Upper lobe of left lung (tissue), 6 donors: ENCODE measurements around the gene OSR1. TPM values are rescaled to one million over a fixed set of nuclear protein-coding genes. Genes with fewer than 3 reads are reported as not detected.

ENCODE experiments used
- ATAC-seq, 2 donors: fragments of 200-7000 bp; cut with Tn5 transposase; one replicate each; pipeline ENCODE4 v1.9.1; 2022; ENCODE audit warnings: mild to moderate bottlenecking in 2 of 2, moderate library complexity in 2 of 2; ENCODE audit not compliant: low FRiP score in 2 of 2
- DNase-seq, 2 donors: peaks; one replicate each; pipeline ENCODE4 v3.0.0-alpha.2; 2019 to 2020
- H3K27ac ChIP-seq, 4 donors: fragments of 200-600 bp; sonication (generic); one replicate each; pipeline ENCODE4 v1.5.1; 2016 to 2019
- H3K27me3 ChIP-seq, 4 donors: fragments of 200-600 bp; sonication (generic); one replicate each; pipeline ENCODE4 v1.5.1; 2017 to 2019
- H3K36me3 ChIP-seq, 4 donors: fragments of 200-600 bp; sonication (generic); one replicate each; pipeline ENCODE4 v1.5.1; 2016 to 2019
- H3K4me1 ChIP-seq, 4 donors: fragments of 200-600 bp; sonication (generic); one replicate each; pipeline ENCODE4 v1.5.1; 2018 to 2019
- H3K4me3 ChIP-seq, 4 donors: fragments of 200-600 bp; sonication (generic); one replicate each; pipeline ENCODE4 v1.5.1; 2017 to 2019; ENCODE audit warnings: mild to moderate bottlenecking in 2 of 4, moderate library complexity in 1 of 4
- H3K9me3 ChIP-seq, 4 donors: fragments of 200-600 bp; sonication (generic); one replicate each; pipeline ENCODE4 v1.5.1; 2018 to 2019
- EP300 ChIP-seq, 4 donors: sonication (generic); formaldehyde crosslinking; IDR thresholded peaks; one replicate each; pipeline ENCODE4 v1.5.1; 2017; ENCODE audit warnings: antibody characterized with exemption in 4 of 4, control low read depth in 2 of 4
- POLR2A ChIP-seq, 4 donors: fragments of 450-650 bp; IDR thresholded peaks; one replicate each; pipeline ENCODE4 v1.5.1; 2016 to 2017; ENCODE audit warnings: antibody characterized with exemption in 4 of 4, mild to moderate bottlenecking in 2 of 4
- POLR2AphosphoS5 ChIP-seq, 2 donors: sonication (generic); formaldehyde crosslinking; IDR thresholded peaks; one replicate each; pipeline ENCODE4 v1.5.1; 2017; ENCODE audit warnings: antibody characterized with exemption in 2 of 2
- WGBS, 2 donors: methylation state at CpG; one replicate each; pipeline ENCODE4 v1.1.5; 2017 to 2018; 5-methylcytosine and 5-hydroxymethylcytosine counted together
- small RNA-seq, 4 donors: library from RNA; depleted of rRNA; stranded (forward); fragments of <200 nt; gene quantifications; one replicate each; pipeline ENCODE3, GENCODE V24; 2016
- total RNA-seq, 6 donors: library from RNA; depleted of rRNA in 4 of 6; stranded (reverse); fragments of >200 nt in 4 of 6; gene quantifications; one replicate each; pipeline versions ENCODE4 v1.1.0 to v1.2.1, GENCODE V29; 2016 to 2021
- TF ChIP-seq, protein P1 (sequence below), 6 experiments: fragments of 450-650 bp in 4 of 6; fragments of 200-600 bp in 2 of 6; sonication (generic) in 2 of 6; IDR thresholded peaks; one replicate each; pipeline ENCODE4 v1.5.1; 2016 to 2019; ENCODE audit warnings: antibody characterized with exemption in 6 of 6
- donor health status: DM: no; HTN: no; CAD: no; lungs with moderate emphysema.
- donor health status: DM: no; HTN: yes; CAD: no; lungs with severe emphysema.

The OSR1 gene
- total RNA-seq, 6 donors from 2014 or later = 3.2 to 19.4 (median 7.5) TPM

DNA sequence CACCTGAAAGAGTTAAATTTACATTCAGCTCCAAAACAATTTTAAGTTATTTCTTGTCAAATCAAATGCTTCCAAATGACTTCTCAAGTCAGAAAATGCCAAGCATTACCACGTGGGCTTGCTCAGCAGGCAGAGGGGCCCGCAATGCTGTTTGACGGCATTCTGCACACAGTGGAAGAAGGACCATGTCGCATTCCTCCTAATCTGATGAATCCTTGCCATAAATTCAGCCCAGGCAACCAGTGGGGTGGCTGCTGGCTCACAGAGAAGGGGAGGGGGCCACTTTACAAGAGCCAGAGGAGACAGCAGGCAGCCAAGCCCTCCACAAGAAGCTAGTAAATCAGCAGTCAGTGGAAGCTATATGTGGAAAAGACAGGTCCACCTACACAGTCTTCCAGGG lies 56.7 kb downstream of the OSR1 start:
- 84 to 88% methylated on average over 4 of the region's 4 CpGs for WGBS, 2 donors
- Histone ChIP-seq H3K27ac (no peak overlapping the region), H3K4me3 (no peak overlapping the region), H3K27me3 (no peaks in the 10 kb centered on the region), H3K36me3 (no peaks in the 10 kb centered on the region), H3K9me3 (no peaks in the 10 kb centered on the region), H3K4me1 (peaks cover 8 to 15% (median 10%) of the 10 kb centered on the region in 4 donors)
- TF ChIP-seq POLR2A (IDR thresholded peaks at IDR 0.05) = no peak
- TF ChIP-seq, protein P1, sequence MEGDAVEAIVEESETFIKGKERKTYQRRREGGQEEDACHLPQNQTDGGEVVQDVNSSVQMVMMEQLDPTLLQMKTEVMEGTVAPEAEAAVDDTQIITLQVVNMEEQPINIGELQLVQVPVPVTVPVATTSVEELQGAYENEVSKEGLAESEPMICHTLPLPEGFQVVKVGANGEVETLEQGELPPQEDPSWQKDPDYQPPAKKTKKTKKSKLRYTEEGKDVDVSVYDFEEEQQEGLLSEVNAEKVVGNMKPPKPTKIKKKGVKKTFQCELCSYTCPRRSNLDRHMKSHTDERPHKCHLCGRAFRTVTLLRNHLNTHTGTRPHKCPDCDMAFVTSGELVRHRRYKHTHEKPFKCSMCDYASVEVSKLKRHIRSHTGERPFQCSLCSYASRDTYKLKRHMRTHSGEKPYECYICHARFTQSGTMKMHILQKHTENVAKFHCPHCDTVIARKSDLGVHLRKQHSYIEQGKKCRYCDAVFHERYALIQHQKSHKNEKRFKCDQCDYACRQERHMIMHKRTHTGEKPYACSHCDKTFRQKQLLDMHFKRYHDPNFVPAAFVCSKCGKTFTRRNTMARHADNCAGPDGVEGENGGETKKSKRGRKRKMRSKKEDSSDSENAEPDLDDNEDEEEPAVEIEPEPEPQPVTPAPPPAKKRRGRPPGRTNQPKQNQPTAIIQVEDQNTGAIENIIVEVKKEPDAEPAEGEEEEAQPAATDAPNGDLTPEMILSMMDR (IDR thresholded peaks at IDR 0.05) = no peak
- TF ChIP-seq POLR2AphosphoS5 (IDR thresholded peaks at IDR 0.05) = no peak
- no peak for TF ChIP-seq EP300 (IDR thresholded peaks at IDR 0.05)
- ATAC-seq (no peak), DNase-seq (no peak)

Small RNA genes lying within 50 kb of the gene (small RNA-seq; reads per million reads assigned to genes)
- 0.07 to 0.57 (median 0.35) reads per million in 4 donors for gene MIR4757
